IMR-90 (cell line): ENCODE data around the gene PLIN4. TPM values are rescaled to one million over a fixed set of nuclear protein-coding genes. Genes with fewer than 3 reads are reported as not detected.

Source experiments
- ATAC-seq: fragments of 200-7000 bp; cut with Tn5 transposase; 2 replicates; pipeline ENCODE4 v1.9.1; 2020; ENCODE audit warnings: low read depth, mild to moderate bottlenecking, moderate library complexity
- BruUV-seq: library from RNA; stranded (reverse); fragments of 400-500 nt; replicated peaks from 2 replicates; lab custom pipeline; 2021; lab: Mats Ljungman, UMichigan
- CTCF ChIA-PET: fragments of 300-600 bp; formaldehyde crosslinking; extraction: SDS; loops from one replicate; lab custom pipeline; 2021; ENCODE audit warnings: antibody characterized with exemption; lab: Yijun Ruan, JAX
- POLR2A ChIA-PET: fragments of 300-600 bp; sonication (Branson Sonifier 250); formaldehyde crosslinking; loops from one replicate; lab custom pipeline; 2022; ENCODE audit warnings: antibody characterized with exemption; ENCODE audit not compliant: unreplicated experiment; lab: Charles Lee
- DNase-seq: peaks from one replicate; pipeline ENCODE4 v3.0.0; 2013
- H2AFZ ChIP-seq: replicated peaks from 2 replicates; pipeline ENCODE3; 2013; ENCODE audit warnings: low read length, mild to moderate bottlenecking; ENCODE audit not compliant: poor library complexity
- H2AK5ac ChIP-seq: 2 replicates; pipeline ENCODE4 v1.6.1; 2013; ENCODE audit warnings: low read depth, low read length, inconsistent platforms
- H2AK9ac ChIP-seq: replicated peaks from 2 replicates; pipeline ENCODE3; 2013; ENCODE audit warnings: mild to moderate bottlenecking, low read depth, low read length, moderate library complexity; ENCODE audit not compliant: poor library complexity
- H2BK120ac ChIP-seq: 2 replicates; pipeline ENCODE4 v1.6.1; 2013; ENCODE audit warnings: low read depth, low read length, inconsistent platforms
- H2BK15ac ChIP-seq: 3 replicates; pipeline ENCODE4 v1.6.1; 2013; ENCODE audit warnings: low read depth, low read length, inconsistent platforms
- H2BK20ac ChIP-seq: 2 replicates; pipeline ENCODE4 v1.6.1; 2013; ENCODE audit warnings: low read depth, mild to moderate bottlenecking, inconsistent platforms, low read length, moderate library complexity
- H2BK5ac ChIP-seq: 2 replicates; pipeline ENCODE4 v1.6.1; 2013; ENCODE audit warnings: mild to moderate bottlenecking, low read depth, low read length, inconsistent platforms; ENCODE audit not compliant: poor library complexity, severe bottlenecking
- H3K14ac ChIP-seq: replicated peaks from 2 replicates; pipeline ENCODE4 v1.6.1; 2013; ENCODE audit warnings: low read depth, low read length, inconsistent platforms
- H3K18ac ChIP-seq: 2 replicates; pipeline ENCODE4 v1.6.1; 2013; ENCODE audit warnings: low read depth, low read length, control low read depth
- H3K23ac ChIP-seq: 2 replicates; pipeline ENCODE4 v1.6.1; 2013; ENCODE audit warnings: low read depth, low read length, inconsistent platforms
- H3K27ac ChIP-seq: 2 replicates; pipeline ENCODE4 v1.5.1; 2013; ENCODE audit warnings: mild to moderate bottlenecking, control low read depth, low read length; ENCODE audit not compliant: insufficient read depth
- H3K27me3 ChIP-seq: 2 replicates; pipeline ENCODE4 v1.6.1; 2013; ENCODE audit warnings: low read length; ENCODE audit not compliant: control insufficient read depth, insufficient read depth
- H3K36me3 ChIP-seq: 2 replicates; pipeline ENCODE4 v1.6.1; 2013; ENCODE audit warnings: low read length, mixed read lengths; ENCODE audit not compliant: control insufficient read depth, insufficient read depth
- H3K4ac ChIP-seq: 2 replicates; pipeline ENCODE4 v1.6.1; 2013; ENCODE audit warnings: low read depth, low read length, inconsistent platforms
- H3K4me1 ChIP-seq: 2 replicates; pipeline ENCODE4 v1.6.1; 2013; ENCODE audit warnings: low read length, mixed read lengths; ENCODE audit not compliant: control insufficient read depth, insufficient read depth
- H3K4me2 ChIP-seq: 2 replicates; pipeline ENCODE4 v1.6.1; 2013; ENCODE audit warnings: low read depth, mild to moderate bottlenecking, control low read depth, low read length, moderate library complexity
- H3K4me3 ChIP-seq: 2 replicates; pipeline ENCODE4 v1.5.1; 2013; ENCODE audit warnings: low read depth, mild to moderate bottlenecking, control low read depth, low read length, moderate library complexity; ENCODE audit not compliant: insufficient read depth
- H3K56ac ChIP-seq: 2 replicates; pipeline ENCODE4 v1.6.1; 2013; ENCODE audit warnings: low read length, inconsistent platforms; ENCODE audit not compliant: insufficient read depth; ENCODE audit errors: extremely low read depth
- H3K79me1 ChIP-seq, 2 experiments: 2 replicates each; pipeline ENCODE4 v1.6.1; 2013; ENCODE audit warnings: low read length in 2 of 2, inconsistent platforms in 1 of 2, low read depth in 1 of 2
- H3K9ac ChIP-seq: 2 replicates; pipeline ENCODE4 v1.6.1; 2013; ENCODE audit warnings: low read depth, low read length, control low read depth
- H3K9me1 ChIP-seq: 2 replicates; pipeline ENCODE4 v1.6.1; 2013; ENCODE audit warnings: low read length, inconsistent platforms; ENCODE audit not compliant: insufficient read depth
- H3K9me3 ChIP-seq: 2 replicates; pipeline ENCODE4 v1.6.1; 2013; ENCODE audit warnings: low read length; ENCODE audit not compliant: control insufficient read depth, insufficient read depth
- H4K20me1 ChIP-seq: 2 replicates; pipeline ENCODE4 v1.6.1; 2013; ENCODE audit warnings: low read length, inconsistent platforms; ENCODE audit not compliant: insufficient read depth
- H4K5ac ChIP-seq: 2 replicates; pipeline ENCODE4 v1.6.1; 2013; ENCODE audit warnings: mild to moderate bottlenecking, low read depth, low read length, control low read depth
- H4K8ac ChIP-seq, 2 experiments: 2 replicates each; pipeline ENCODE4 v1.6.1; 2013; ENCODE audit warnings: low read depth in 2 of 2, low read length in 2 of 2, control low read depth in 1 of 2, inconsistent platforms in 1 of 2
- H4K91ac ChIP-seq: 2 replicates; pipeline ENCODE4 v1.6.1; 2013; ENCODE audit warnings: low read depth, low read length, inconsistent platforms; ENCODE audit not compliant: insufficient read depth
- MAFK ChIP-seq: IDR thresholded peaks from 2 replicates; pipeline ENCODE4 v1.6.1; 2012; ENCODE audit warnings: low read depth, low read length, improper control_type of control experiment
- NFE2L2 ChIP-seq: fragments of 150-350 bp; IDR thresholded peaks from 2 replicates; pipeline ENCODE4 v1.6.1; 2016; ENCODE audit warnings: low read depth, mild to moderate bottlenecking, low read length
- POLR2A ChIP-seq: IDR thresholded peaks from 2 replicates; pipeline ENCODE4 v1.6.1; 2012; ENCODE audit warnings: mild to moderate bottlenecking, low read depth, low read length
- WGBS, 2 experiments: methylation state at CpG; one replicate each; pipeline versions ENCODE4 v1.1.5 to v1.1.7; 2013; ENCODE audit warnings: missing lambda C conversion rate in 2 of 2; ENCODE audit not compliant: insufficient read length in 1 of 2; ENCODE audit errors: extremely low coverage in 2 of 2; 5-methylcytosine and 5-hydroxymethylcytosine counted together
- dilution Hi-C: fragments of 300-500 bp; cut with HindIII; formaldehyde crosslinking; loops from one replicate; pipeline ENCODE4 v1.14.3; 2018; ENCODE audit warnings: low sequenced_read_pairs; ENCODE audit not compliant: unreplicated experiment
- in situ Hi-C: fragments of 300-500 bp; cut with MboI; formaldehyde crosslinking; loops from 3 replicates; pipeline ENCODE4 v1.14.3; 2019; ENCODE audit warnings: low sequenced_read_pairs, inconsistent platforms, mixed read lengths
- intact Hi-C: fragments of 100-400 bp; cut with micrococcal nuclease; formaldehyde crosslinking; loops from 2 replicates; pipeline ENCODE4 v1.10.0; 2022
- polyA plus RNA-seq, 3 experiments: library from polyadenylated mRNA; depleted of rRNA; stranded (reverse); fragments of >200 nt; gene quantifications; 2 replicates each; pipeline ENCODE4 v1.2.3, GENCODE V29; 2012; ENCODE audit warnings: low replicate concordance in 1 of 3
- total RNA-seq: library from RNA; depleted of rRNA; stranded (reverse); fragments of >200 nt; gene quantifications from 2 replicates; pipeline ENCODE4 v1.2.3, GENCODE V29; 2012

Gene PLIN4
- total and polyA plus RNA-seq, 2 of the 4 experiments (the other 2 are of a cell fraction): under 0.01 to 0.09 TPM

GRCh38 chr19:4500841-4501591 is 17.3 kb downstream of the PLIN4 start:
- Histone ChIP-seq H3K4me2 (no peak overlapping the region), H3K4ac (no peak overlapping the region), H3K9ac (no peak overlapping the region), H4K91ac (no peak overlapping the region), H2AFZ (no peak overlapping the region), H3K4me1 (no peaks in the 10 kb centered on the region), H3K27me3 (no peaks in the 10 kb centered on the region), H3K9me1 (0 out of 2 replicates have a peak, but pooled peaks cover 2% of the 10 kb centered on the region), H3K79me1 (no peaks in the 10 kb centered on the region; a peak in 1 of 4 replicates), H4K8ac (no peak overlapping the region), H2BK120ac (no peak overlapping the region), H3K23ac (no peak overlapping the region), H3K4me3 (no peak overlapping the region), H3K27ac (no peak overlapping the region), H3K9me3 (no peaks in the 10 kb centered on the region), H2BK20ac (no peak overlapping the region), H4K5ac (no peak overlapping the region), H2AK5ac (no peak overlapping the region), H4K20me1 (no peaks in the 10 kb centered on the region), H3K18ac (no peak overlapping the region), H2BK15ac (no peak overlapping the region), H3K14ac (no peak overlapping the region), H2BK5ac (no peak overlapping the region), H2AK9ac (no peak overlapping the region), H3K56ac (no peak overlapping the region), H3K36me3 (peaks cover 74% of the 10 kb centered on the region)
- ATAC-seq: no peak
- 90% methylated on average over 19 of the region's 29 CpGs; no CpG with 5 or more reads in 1 of the 2 experiments for WGBS, 2 experiments
- dilution Hi-C loops (no loop called here), intact Hi-C loops (no loop called here), in situ Hi-C loops (no loop called here)
- ChIA-PET POLR2A (no interaction called here), CTCF (interaction anchor here (0.7 kb wide), 1 partner anchor 32 kb away, joined by 3 read pairs; no protein-coding TSS in a partner anchor)
- BruUV-seq: no TSS peak
- DNase-seq: no peak
- no peak for TF ChIP-seq POLR2A
- TF ChIP-seq MAFK: no peak
- TF ChIP-seq NFE2L2: no peak
